Smooth muscle cell (in vitro differentiated cells): ENCODE data around the gene TXNDC5. TPM values are rescaled to one million over a fixed set of nuclear protein-coding genes. Genes with fewer than 3 reads are reported as not detected.
"Not testable (repeated sequence)": the region's sequence is repeated elsewhere in the genome, so short reads cannot be mapped to it uniquely, and the experiment has no call there.

Source experiments
- DNase-seq: peaks from one replicate; lab custom pipeline; 2025; ENCODE audit not compliant: unreplicated experiment; lab: John Stamatoyannopoulos, UW
- H2AFZ ChIP-seq: fragments of 200-600 bp; sonication (generic); 2 replicates; pipeline ENCODE4 v1.6.0; 2016; ENCODE audit warnings: antibody characterized with exemption, low read depth, mild to moderate bottlenecking
- H3F3A ChIP-seq: fragments of 200-600 bp; sonication (generic); 2 replicates; pipeline ENCODE4 v1.6.0; 2017; ENCODE audit warnings: antibody characterized with exemption, low read depth
- H3K27ac ChIP-seq: fragments of 200-600 bp; sonication (generic); 2 replicates; pipeline ENCODE4 v1.5.1; 2016; ENCODE audit warnings: low read depth, mild to moderate bottlenecking
- H3K27me3 ChIP-seq: fragments of 200-600 bp; sonication (generic); 2 replicates; pipeline ENCODE4 v1.6.1; 2016; ENCODE audit warnings: low read depth, mild to moderate bottlenecking
- H3K36me3 ChIP-seq: fragments of 200-600 bp; sonication (generic); 2 replicates; pipeline ENCODE4 v1.5.1; 2016; ENCODE audit warnings: low read depth
- H3K4me1 ChIP-seq: fragments of 200-600 bp; sonication (generic); 2 replicates; pipeline ENCODE4 v1.5.1; 2016; ENCODE audit warnings: low read depth
- H3K4me2 ChIP-seq: fragments of 200-600 bp; sonication (generic); 2 replicates; pipeline ENCODE4 v1.6.0; 2016; ENCODE audit warnings: mild to moderate bottlenecking
- H3K4me3 ChIP-seq: fragments of 200-600 bp; sonication (generic); 2 replicates; pipeline ENCODE4 v1.5.1; 2016; ENCODE audit warnings: mild to moderate bottlenecking
- H3K79me2 ChIP-seq: fragments of 200-600 bp; sonication (generic); 2 replicates; pipeline ENCODE4 v1.6.0; 2016; ENCODE audit warnings: low read depth, mild to moderate bottlenecking
- H3K9ac ChIP-seq: fragments of 200-600 bp; sonication (generic); 2 replicates; pipeline ENCODE4 v1.6.0; 2016; ENCODE audit warnings: low read depth
- H3K9me3 ChIP-seq: fragments of 200-600 bp; sonication (generic); replicated peaks from 2 replicates; pipeline ENCODE4 v1.5.1; 2016; ENCODE audit warnings: low read depth
- H4K20me1 ChIP-seq: fragments of 200-600 bp; sonication (generic); 2 replicates; pipeline ENCODE4 v1.6.0; 2016; ENCODE audit warnings: low read depth
- WGBS: methylation state at CpG from one replicate; pipeline ENCODE4 v1.1.7; 2016; ENCODE audit warnings: low lambda C conversion rate; 5-methylcytosine and 5-hydroxymethylcytosine counted together
- polyA plus RNA-seq: library from polyadenylated mRNA; unstranded; fragments of >200 nt; fragmentation: Nextera tagmentation; extraction: Ambion mirVana; gene quantifications from 2 replicates; pipeline ENCODE4 v1.2.1, GENCODE V29; 2016
- total RNA-seq: library from RNA; depleted of rRNA; stranded (reverse); fragments of >200 nt; gene quantifications from 2 replicates; pipeline ENCODE4 v1.2.3, GENCODE V29; 2014
- TF ChIP-seq, protein P1 (sequence below): fragments of 200-600 bp; sonication (generic); IDR thresholded peaks from 2 replicates; pipeline ENCODE4 v1.5.1; 2017; ENCODE audit warnings: borderline replicate concordance, mild to moderate bottlenecking, antibody characterized with exemption; ENCODE audit not compliant: insufficient read depth, poor library complexity, severe bottlenecking

TXNDC5 gene
- total and polyA plus RNA-seq, 2 experiments from 2014 or later, result 448 to 576 TPM

- Histone ChIP-seq H3K9ac (no peak overlapping the region), H3K36me3 (peaks cover 20% of the 10 kb centered on the region), H3K27ac (no peak overlapping the region), H3K9me3 (no peaks in the 10 kb centered on the region), H3K4me3 (no peak overlapping the region), H3K27me3 (no peaks in the 10 kb centered on the region), H3K4me2 (no peak overlapping the region), H2AFZ (no peak overlapping the region), H3F3A (peaks cover 9% of the 10 kb centered on the region), H4K20me1 (peaks cover 99% of the 10 kb centered on the region), H3K4me1 (peaks cover 7% of the 10 kb centered on the region), H3K79me2 (peaks cover 29% of the 10 kb centered on the region)
- 97% methylated on average over 9 of the region's 9 CpGs for WGBS
- TF ChIP-seq, protein P1, sequence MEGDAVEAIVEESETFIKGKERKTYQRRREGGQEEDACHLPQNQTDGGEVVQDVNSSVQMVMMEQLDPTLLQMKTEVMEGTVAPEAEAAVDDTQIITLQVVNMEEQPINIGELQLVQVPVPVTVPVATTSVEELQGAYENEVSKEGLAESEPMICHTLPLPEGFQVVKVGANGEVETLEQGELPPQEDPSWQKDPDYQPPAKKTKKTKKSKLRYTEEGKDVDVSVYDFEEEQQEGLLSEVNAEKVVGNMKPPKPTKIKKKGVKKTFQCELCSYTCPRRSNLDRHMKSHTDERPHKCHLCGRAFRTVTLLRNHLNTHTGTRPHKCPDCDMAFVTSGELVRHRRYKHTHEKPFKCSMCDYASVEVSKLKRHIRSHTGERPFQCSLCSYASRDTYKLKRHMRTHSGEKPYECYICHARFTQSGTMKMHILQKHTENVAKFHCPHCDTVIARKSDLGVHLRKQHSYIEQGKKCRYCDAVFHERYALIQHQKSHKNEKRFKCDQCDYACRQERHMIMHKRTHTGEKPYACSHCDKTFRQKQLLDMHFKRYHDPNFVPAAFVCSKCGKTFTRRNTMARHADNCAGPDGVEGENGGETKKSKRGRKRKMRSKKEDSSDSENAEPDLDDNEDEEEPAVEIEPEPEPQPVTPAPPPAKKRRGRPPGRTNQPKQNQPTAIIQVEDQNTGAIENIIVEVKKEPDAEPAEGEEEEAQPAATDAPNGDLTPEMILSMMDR, result no peak
- DNase-seq, result no peak
Measured at GRCh38 chr6:7901056-7901455, 9.5 kb downstream of the TXNDC5 start.

GRCh38 chr6:7900621-7901020, 10.0 kb downstream of the TXNDC5 start:
- H3K36me3 ChIP-seq, result peaks cover 24% of the 10 kb centered on the region

DNA sequence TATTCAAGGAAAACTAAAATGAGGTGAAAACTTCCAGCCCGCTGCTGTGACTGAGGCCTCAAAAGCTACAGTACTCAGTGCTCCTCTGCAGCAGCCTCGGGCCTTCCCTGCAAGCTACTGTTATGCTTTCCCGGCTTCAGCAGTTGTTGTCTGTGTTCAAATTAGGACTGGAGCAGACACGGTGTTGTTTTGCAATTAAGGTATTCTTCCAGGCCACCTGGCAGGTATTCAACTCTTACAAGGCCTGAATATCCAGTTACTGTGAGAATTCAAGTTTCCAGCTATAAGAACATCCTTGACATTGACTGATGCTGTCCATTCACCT, 10.7 kb downstream of the TXNDC5 start:
- no peak overlapping the region for H3K27ac ChIP-seq
- peaks cover 9% of the 10 kb centered on the region for H3F3A ChIP-seq
- no peaks in the 10 kb centered on the region for H3K27me3 ChIP-seq
- H3K9ac ChIP-seq, result no peak overlapping the region
- no peaks in the 10 kb centered on the region for H3K9me3 ChIP-seq
- WGBS, result 41% methylated on average over 4 of the region's 4 CpGs
- peaks cover 17% of the 10 kb centered on the region for H3K79me2 ChIP-seq
- H2AFZ ChIP-seq, result no peak overlapping the region
- H3K36me3 ChIP-seq, result peaks cover 24% of the 10 kb centered on the region
- H4K20me1 ChIP-seq, result peaks cover 99% of the 10 kb centered on the region
- TF ChIP-seq, protein P1, result no peak
- no peak overlapping the region for H3K4me3 ChIP-seq
- H3K4me1 ChIP-seq, result peaks cover 7% of the 10 kb centered on the region
- no peak overlapping the region for H3K4me2 ChIP-seq
- DNase-seq, result no peak

More at GRCh38 chr6:7900621-7901020, 10.0 kb downstream of the TXNDC5 start:
- no peak for DNase-seq
- Histone ChIP-seq H3K27ac (no peak overlapping the region), H3K9me3 (no peaks in the 10 kb centered on the region), H3K9ac (no peak overlapping the region), H3F3A (peaks cover 9% of the 10 kb centered on the region), H3K79me2 (peaks cover 24% of the 10 kb centered on the region), H3K4me2 (no peak overlapping the region), H3K27me3 (no peaks in the 10 kb centered on the region), H2AFZ (no peak overlapping the region), H3K4me1 (peaks cover 7% of the 10 kb centered on the region), H4K20me1 (peaks cover 99% of the 10 kb centered on the region), H3K4me3 (no peak overlapping the region)
- TF ChIP-seq, protein P1, result no peak
- WGBS, result 89% methylated on average over 2 of the region's 2 CpGs

DNA sequence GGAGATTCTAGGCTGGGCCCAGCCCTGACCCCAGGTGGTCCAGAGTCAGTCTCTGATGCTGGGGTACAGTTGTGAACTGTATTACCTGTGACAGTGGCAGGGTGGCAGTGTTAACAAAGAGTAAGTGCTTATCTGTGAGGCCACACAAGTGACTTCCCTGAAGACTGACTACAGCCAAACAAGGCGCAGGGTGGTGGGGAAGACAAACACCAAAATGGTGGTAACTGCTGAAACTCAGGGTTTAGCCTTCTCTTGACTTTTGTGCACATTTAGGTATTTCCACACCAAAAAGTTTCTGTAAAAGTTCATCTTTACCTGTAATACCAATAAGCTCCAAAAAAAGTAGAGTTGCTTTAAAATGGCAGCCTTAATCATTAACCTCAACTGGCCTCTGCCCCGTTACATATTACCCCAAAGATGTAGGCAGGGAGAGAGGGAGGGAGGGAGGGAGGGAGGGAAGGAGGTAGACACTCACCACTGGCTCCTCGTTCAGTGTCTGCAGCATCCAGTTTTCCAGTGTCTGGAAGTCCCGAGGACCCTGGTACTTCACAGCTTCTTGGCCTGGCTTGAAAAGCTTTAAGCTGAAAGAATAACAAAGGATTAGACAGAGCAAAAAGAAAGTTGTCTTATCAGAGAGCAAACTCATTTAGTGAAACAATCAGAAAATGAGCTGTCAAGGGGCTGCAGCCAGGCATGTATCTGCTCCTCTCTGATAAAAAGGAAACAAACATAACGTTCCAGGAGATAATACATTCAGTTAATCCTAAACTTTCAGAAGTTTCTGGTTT, 11.3 kb downstream of the TXNDC5 start:
- DNase-seq, result no peak
- Histone ChIP-seq H3K36me3 (peaks cover 24% of the 10 kb centered on the region), H4K20me1 (peaks cover 93% of the 10 kb centered on the region), H2AFZ (no peak overlapping the region), H3K4me3 (no peak overlapping the region), H3F3A (peaks cover 9% of the 10 kb centered on the region), H3K27me3 (no peaks in the 10 kb centered on the region), H3K9ac (no peak overlapping the region), H3K27ac (no peak overlapping the region), H3K9me3 (no peaks in the 10 kb centered on the region), H3K4me2 (no peak overlapping the region), H3K4me1 (peaks cover 7% of the 10 kb centered on the region), H3K79me2 (peaks cover 11% of the 10 kb centered on the region)
- WGBS, result 42% methylated on average over 5 of the region's 5 CpGs
- TF ChIP-seq, protein P1, result no peak

DNA sequence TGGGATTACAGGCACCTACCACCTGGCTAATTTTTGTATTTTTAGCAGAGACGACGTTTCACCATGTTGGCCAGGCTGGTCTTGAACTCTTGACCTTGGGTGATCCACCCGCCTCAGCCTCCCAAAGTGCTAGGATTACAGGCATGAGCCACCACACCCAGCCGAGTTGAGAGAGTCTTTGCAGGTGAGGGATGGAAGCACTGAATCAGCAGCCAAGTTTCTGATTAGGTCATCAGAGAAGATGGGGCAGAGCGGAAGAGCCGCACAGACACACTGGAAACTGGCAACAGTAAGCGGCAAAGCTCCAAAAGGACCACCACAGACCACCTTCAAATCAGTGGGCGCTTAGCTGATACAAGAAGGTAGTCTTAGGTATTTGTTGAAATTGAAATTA, 12.4 kb downstream of the TXNDC5 start:
- H2AFZ ChIP-seq, H3K4me1 ChIP-seq, H3K4me2 ChIP-seq, H3K79me2 ChIP-seq, H3K27me3 ChIP-seq, H3K9me3 ChIP-seq, H3K27ac ChIP-seq, H3K4me3 ChIP-seq, DNase-seq, H3F3A ChIP-seq, H3K9ac ChIP-seq: not testable (repeated sequence)
- Histone ChIP-seq H3K36me3 (peaks cover 21% of the 10 kb centered on the region), H4K20me1 (peaks cover 82% of the 10 kb centered on the region)
- 95% methylated on average over 8 of the region's 8 CpGs for WGBS
